ENCODE results near the gene NR4A2. TPM values are rescaled to one million over a fixed set of nuclear protein-coding genes. Genes with fewer than 3 reads are reported as not detected.

The NR4A2 gene
- total RNA-seq, 3 donors from 2014 or later, result 2.9 to 10.4 (median 3.0) TPM

DNA sequence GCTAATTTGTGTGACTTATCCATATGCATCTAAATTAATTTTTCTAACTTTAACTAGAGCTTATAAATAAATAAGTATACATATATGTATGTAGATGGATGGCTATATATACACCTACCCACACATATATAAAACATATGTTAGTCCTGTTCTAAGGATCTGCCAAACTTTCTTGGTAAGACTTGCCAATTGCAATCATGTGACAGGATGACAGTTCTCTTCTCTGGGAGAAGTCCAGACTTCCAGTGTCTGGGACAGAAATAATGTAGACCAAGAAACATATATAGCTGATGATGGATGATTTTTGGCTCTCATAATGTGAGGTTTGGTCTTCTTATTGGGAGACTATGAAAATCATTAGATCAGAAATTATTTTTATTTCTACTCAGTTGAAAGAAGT lies 30.6 kb upstream of the NR4A2 start:
- Histone ChIP-seq H3K9me3 (no peaks in the 10 kb centered on the region), H3K4me1 (ENCODE audit: low read depth) (no peaks in the 10 kb centered on the region), H3K36me3 (ENCODE audit: low read depth) (no peaks in the 10 kb centered on the region), H3K4me3 (no peak overlapping the region)
- ATAC-seq, result no peak
- DNase-seq, result no peak
- TF ChIP-seq CTCF (IDR thresholded peaks at IDR 0.05), result no peak
- intact Hi-C loops (cut with DNase I, micrococcal nuclease), result no loop called here

- DNase-seq, result no peak
- no peak overlapping the region for H3K4me3 ChIP-seq
- H3K4me1 ChIP-seq (ENCODE audit: low read depth), result no peaks in the 10 kb centered on the region
- no peaks in the 10 kb centered on the region for H3K9me3 ChIP-seq
- no peak for TF ChIP-seq CTCF (IDR thresholded peaks at IDR 0.05)
- intact Hi-C loops (cut with DNase I, micrococcal nuclease), result no loop called here
- ATAC-seq, result no peak
- H3K36me3 ChIP-seq (ENCODE audit: low read depth), result no peaks in the 10 kb centered on the region
Observed at GRCh38 chr2:156356014-156356754, 23.7 kb upstream of the NR4A2 start.

DNA sequence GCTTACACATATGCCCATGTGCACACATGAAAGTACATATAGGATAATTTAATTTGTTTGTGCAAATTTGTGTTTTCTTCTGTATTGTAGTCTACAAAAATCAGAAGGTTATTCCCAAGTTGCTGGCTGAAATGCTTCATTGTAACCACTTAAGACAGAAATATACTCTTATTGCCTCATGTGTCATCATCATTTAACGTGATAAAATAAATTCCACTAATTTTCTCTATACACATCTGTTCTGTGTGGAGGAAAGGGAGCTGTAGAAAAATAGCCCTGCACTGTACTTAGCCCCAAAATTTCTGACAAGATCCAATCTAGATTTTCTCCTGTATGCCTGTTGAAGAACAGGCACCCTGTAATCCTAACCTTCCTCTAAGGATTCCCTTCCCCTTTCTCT lies 20.4 kb upstream of the NR4A2 start:
- Histone ChIP-seq H3K36me3 (ENCODE audit: low read depth) (no peaks in the 10 kb centered on the region), H3K4me3 (no peak overlapping the region), H3K9me3 (no peaks in the 10 kb centered on the region), H3K4me1 (ENCODE audit: low read depth) (no peaks in the 10 kb centered on the region)
- DNase-seq, result no peak
- ATAC-seq, result no peak
- TF ChIP-seq CTCF (IDR thresholded peaks at IDR 0.05), result no peak
- intact Hi-C loops (cut with DNase I, micrococcal nuclease), result no loop called here

DNA sequence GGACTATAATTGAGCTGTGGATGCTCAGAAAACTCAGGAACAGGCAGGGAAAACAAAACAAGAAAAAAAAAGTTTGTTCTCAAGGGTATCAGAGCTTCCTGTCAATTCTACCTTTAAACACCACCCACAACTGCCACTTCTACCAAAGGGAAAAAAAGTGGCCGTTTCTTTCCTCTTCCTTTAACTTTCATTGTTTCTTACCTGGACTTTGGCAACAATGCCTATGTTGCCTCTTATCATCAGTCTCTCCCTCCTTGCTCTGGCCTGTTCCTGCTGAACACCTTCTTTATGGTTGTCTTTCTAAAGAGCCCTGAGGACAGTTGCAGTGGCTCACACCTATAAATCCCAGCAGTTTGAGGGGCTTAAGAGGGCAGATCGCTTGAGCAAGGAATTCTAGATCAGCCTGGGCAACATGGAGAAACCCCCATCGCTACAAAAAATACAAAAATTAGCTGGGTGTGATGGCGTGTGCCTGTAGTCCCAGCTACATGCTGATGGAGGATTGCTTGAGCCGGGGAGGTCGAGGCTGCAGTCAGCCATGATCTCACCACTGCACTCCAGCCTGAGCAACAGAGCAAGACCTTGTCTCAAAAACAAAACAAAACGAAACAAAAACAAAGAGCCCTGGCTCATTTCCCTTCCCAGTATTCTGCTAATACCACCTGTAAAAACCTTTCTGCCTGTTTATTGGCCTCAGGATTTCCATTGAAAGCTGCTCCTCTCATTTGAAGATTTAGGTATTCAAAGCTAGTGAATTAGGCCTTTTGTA lies 18.0 kb upstream of the NR4A2 start:
- no peak for DNase-seq
- H3K36me3 ChIP-seq (ENCODE audit: low read depth), result no peaks in the 10 kb centered on the region
- H3K4me1 ChIP-seq (ENCODE audit: low read depth), result no peaks in the 10 kb centered on the region
- no peak for TF ChIP-seq CTCF (IDR thresholded peaks at IDR 0.05)
- intact Hi-C loops (cut with DNase I, micrococcal nuclease), result no loop called here
- H3K9me3 ChIP-seq, result no peaks in the 10 kb centered on the region
- ATAC-seq, result peak; percentile 77
- no peak overlapping the region for H3K4me3 ChIP-seq

- intact Hi-C loops (cut with DNase I, micrococcal nuclease), result no loop called here
Observed at GRCh38 chr2:156349605-156350004, 17.1 kb upstream of the NR4A2 start.

More at GRCh38 chr2:156349605-156350004, 17.1 kb upstream of the NR4A2 start:
- ATAC-seq (peak; percentile 46), DNase-seq (no peak)
- no peaks in the 10 kb centered on the region for H3K4me1 ChIP-seq (ENCODE audit: low read depth)
- no peaks in the 10 kb centered on the region for H3K9me3 ChIP-seq
- TF ChIP-seq CTCF (IDR thresholded peaks at IDR 0.05), result no peak
- no peaks in the 10 kb centered on the region for H3K36me3 ChIP-seq (ENCODE audit: low read depth)
- H3K4me3 ChIP-seq, result no peak overlapping the region

Data from mucosa of descending colon (tissue), 3 donors.